ENCODE results near the gene IFI44L.

Gene IFI44L

GRCh38 chr1:78627321-78627720, 7.1 kb downstream of the IFI44L start:
- TF ChIP-seq POLR2AphosphoS5 (IDR thresholded peaks at IDR 0.05; ENCODE audit: low read depth, low read length) (no peak), FOXP2 (optimal IDR thresholded peaks at IDR 0.05; ENCODE audit: borderline replicate concordance, extremely low read depth, extremely low read length, insufficient read depth) (no peak), SIN3A (IDR thresholded peaks at IDR 0.05; ENCODE audit: borderline replicate concordance, insufficient read depth, low read length) (no peak), TAF1 (IDR thresholded peaks at IDR 0.05; ENCODE audit: borderline replicate concordance, insufficient read depth, low read length) (no peak), REST (IDR thresholded peaks at IDR 0.05; ENCODE audit: insufficient read depth in 1 of 2, low read depth in 2 of 2, low read length in 2 of 2) (no peak)

DNA sequence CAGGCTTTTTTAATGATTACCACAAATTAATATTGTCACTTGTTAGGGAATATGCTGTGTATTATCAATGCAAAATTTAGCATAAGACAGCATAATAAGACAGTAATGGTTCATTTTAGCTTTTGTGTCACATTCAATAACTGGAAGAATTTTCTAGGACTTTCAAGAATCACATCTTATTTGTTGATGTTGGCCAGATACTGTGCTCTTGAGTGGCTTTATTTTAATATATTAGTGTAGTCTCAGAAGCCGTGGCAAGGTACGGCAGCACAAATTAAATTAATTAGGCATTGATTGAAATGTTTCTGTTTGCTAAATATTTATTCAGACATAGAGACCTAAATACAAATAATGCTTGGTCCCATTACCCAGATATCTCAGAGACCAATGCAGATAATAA, 10.4 kb downstream of the IFI44L start:
- TF ChIP-seq FOXP2 (optimal IDR thresholded peaks at IDR 0.05; ENCODE audit: borderline replicate concordance, extremely low read depth, extremely low read length, insufficient read depth) (no peak), POLR2AphosphoS5 (IDR thresholded peaks at IDR 0.05; ENCODE audit: low read depth, low read length) (no peak), REST (IDR thresholded peaks at IDR 0.05; ENCODE audit: insufficient read depth in 1 of 2, low read depth in 2 of 2, low read length in 2 of 2) (no peak), SIN3A (IDR thresholded peaks at IDR 0.05; ENCODE audit: borderline replicate concordance, insufficient read depth, low read length) (no peak), TAF1 (IDR thresholded peaks at IDR 0.05; ENCODE audit: borderline replicate concordance, insufficient read depth, low read length) (no peak)

- no peak for TF ChIP-seq FOXP2 (optimal IDR thresholded peaks at IDR 0.05; ENCODE audit: borderline replicate concordance, extremely low read depth, extremely low read length, insufficient read depth)
- no peak for TF ChIP-seq POLR2AphosphoS5 (IDR thresholded peaks at IDR 0.05; ENCODE audit: low read depth, low read length)
- TF ChIP-seq SIN3A (IDR thresholded peaks at IDR 0.05; ENCODE audit: borderline replicate concordance, insufficient read depth, low read length), result no peak
- TF ChIP-seq REST (IDR thresholded peaks at IDR 0.05; ENCODE audit: insufficient read depth in 1 of 2, low read depth in 2 of 2, low read length in 2 of 2), result no peak
- no peak for TF ChIP-seq TAF1 (IDR thresholded peaks at IDR 0.05; ENCODE audit: borderline replicate concordance, insufficient read depth, low read length)
Observed at GRCh38 chr1:78633209-78633608, 13.0 kb downstream of the IFI44L start.

DNA sequence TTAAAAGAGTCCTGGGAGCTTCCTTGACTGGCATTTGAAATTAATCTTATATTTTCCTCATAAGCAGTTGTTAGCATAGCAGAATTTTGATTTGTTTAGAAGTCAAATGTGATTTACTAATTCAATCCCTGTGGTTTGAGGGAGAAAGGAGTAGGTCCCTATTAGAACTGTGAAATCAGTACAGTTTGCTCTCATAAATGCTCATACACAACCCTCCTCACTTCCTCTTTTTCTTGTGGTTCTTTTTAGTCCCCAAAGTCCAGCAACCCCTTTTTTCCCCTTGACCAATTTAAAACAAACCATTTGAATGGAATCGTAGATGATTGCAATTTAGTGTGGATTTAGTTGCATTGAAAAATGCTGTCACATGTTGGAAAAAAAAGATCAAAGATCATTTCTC, 20.2 kb downstream of the IFI44L start:
- TF ChIP-seq TAF1 (IDR thresholded peaks at IDR 0.05; ENCODE audit: borderline replicate concordance, insufficient read depth, low read length), result no peak
- no peak for TF ChIP-seq SIN3A (IDR thresholded peaks at IDR 0.05; ENCODE audit: borderline replicate concordance, insufficient read depth, low read length)
- TF ChIP-seq REST (IDR thresholded peaks at IDR 0.05; ENCODE audit: insufficient read depth in 1 of 2, low read depth in 2 of 2, low read length in 2 of 2), result no peak
- TF ChIP-seq POLR2AphosphoS5 (IDR thresholded peaks at IDR 0.05; ENCODE audit: low read depth, low read length), result no peak
- TF ChIP-seq FOXP2 (optimal IDR thresholded peaks at IDR 0.05; ENCODE audit: borderline replicate concordance, extremely low read depth, extremely low read length, insufficient read depth), result no peak

- TF ChIP-seq SIN3A (IDR thresholded peaks at IDR 0.05; ENCODE audit: borderline replicate concordance, insufficient read depth, low read length) (no peak), FOXP2 (optimal IDR thresholded peaks at IDR 0.05; ENCODE audit: borderline replicate concordance, extremely low read depth, extremely low read length, insufficient read depth) (no peak), POLR2AphosphoS5 (IDR thresholded peaks at IDR 0.05; ENCODE audit: low read depth, low read length) (no peak), TAF1 (IDR thresholded peaks at IDR 0.05; ENCODE audit: borderline replicate concordance, insufficient read depth, low read length) (no peak), REST (IDR thresholded peaks at IDR 0.05; ENCODE audit: insufficient read depth in 1 of 2, low read depth in 2 of 2, low read length in 2 of 2) (no peak)
Observed at GRCh38 chr1:78641558-78641957, 21.3 kb downstream of the IFI44L start.
